Measurements from ENCODE around the gene MUC5AC.

The MUC5AC gene

DNA sequence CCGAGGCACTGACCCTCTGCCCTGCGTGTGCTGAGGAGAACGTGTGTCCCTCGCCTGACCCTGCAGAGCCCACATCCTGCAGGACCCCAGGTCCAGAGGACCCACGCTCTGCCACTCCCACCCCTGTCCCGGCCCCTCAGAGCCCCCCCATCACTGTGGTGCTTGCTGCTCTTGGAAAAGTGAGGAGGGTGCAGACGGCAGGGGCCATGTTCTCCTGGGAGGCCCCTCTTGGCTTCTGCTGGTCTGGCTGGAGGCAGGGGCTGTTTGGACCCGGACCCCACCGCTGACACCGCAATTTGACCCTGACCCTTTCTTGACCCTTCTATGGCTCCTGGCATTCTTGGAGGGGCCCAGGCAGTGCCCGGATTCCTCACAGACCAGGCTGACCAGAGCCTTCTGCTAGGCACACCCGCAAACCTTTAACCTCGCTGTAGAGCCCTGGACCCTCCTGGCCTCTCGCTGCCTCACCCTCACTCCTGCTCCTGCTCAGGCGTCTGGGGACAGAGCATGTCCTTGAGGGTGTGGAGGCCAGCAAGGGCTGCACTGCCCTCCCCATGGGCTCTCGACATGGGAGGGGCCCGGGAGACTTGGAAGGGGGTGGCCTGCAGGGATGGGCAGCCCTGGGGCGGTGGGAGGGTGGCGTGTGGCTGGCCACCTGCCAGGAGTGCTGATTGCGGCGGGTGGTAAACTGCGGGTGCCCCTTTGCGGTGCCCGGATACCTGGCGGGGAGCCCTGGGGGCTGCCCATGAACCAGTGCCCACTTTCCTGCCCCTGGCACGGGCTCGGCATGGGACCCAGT lies 37.0 kb upstream of the MUC5AC start:
- no peak for DNase-seq (ENCODE audit: low read depth in 3 of 3, low spot score in 1 of 3)

DNA sequence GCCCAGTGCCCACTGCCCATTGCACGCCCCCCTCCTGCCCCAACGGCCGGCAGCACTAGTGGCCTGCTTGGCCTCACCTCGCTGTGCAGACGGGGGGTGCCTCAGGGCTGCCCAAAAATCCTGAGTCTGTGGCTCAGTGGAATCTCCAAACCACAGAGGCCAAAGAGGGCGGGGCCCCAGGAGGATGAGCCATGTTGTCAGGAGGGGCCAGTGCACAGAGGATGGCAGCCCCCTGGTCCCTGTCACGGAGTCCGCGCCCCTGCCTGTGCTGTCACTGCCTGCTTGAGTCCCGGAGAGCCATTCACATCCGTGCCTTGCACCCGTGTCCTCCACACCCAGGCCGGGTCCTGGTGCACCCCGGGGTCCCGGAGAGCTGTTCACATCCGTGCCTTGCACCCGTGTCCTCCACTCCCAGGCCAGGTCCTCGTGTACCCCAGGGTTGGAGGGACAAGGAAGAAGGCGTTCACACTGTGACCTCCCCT lies 36.4 kb upstream of the MUC5AC start:
- no peak for DNase-seq (ENCODE audit: low read depth in 3 of 3, low spot score in 1 of 3)

- DNase-seq (ENCODE audit: low read depth in 3 of 3, low spot score in 1 of 3) = no peak
Measured at GRCh38 chr11:1121813-1122663, 35.7 kb upstream of the MUC5AC start.

DNA sequence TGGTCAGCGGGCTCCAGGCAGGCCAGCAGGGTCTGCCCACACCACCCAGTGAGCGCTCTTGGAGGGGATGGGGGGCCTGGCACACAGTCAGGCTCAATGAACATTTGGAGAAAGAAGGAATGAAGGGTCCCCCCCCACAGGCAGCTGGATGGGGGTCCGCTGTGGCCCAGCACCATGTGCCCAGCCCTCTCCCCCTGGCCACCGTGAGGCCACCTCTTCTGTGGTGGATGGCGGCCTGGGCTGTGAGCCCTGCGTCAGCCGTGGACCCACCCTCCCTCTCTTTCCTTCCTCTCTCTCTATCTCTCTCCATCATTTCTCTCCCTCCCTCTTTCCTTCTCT lies 35.1 kb upstream of the MUC5AC start:
- no peak for DNase-seq (ENCODE audit: low read depth in 3 of 3, low spot score in 1 of 3)

DNA sequence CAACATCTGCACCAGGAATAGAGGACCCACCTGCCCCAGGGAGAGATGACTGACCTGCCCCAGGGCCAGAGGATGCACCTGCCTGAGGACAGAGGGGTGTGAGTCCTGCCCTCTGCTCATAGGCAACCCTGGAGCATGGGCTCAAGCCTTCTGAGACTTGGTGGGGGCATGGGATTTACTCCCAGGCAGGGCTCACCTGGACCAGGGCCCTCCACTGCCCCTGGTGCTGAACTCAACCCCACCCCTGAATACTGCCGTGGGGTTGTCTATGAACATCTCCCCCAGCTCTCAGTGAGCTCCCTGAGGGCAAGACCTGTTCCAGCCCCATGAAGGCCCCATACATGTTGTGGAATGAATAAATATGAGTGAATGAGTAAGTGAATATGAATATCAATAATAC lies 33.8 kb upstream of the MUC5AC start:
- DNase-seq (ENCODE audit: low read depth in 3 of 3, low spot score in 1 of 3) = no peak

- DNase-seq (ENCODE audit: low read depth in 3 of 3, low spot score in 1 of 3) = no peak
Measured at GRCh38 chr11:1125803-1126202, 31.9 kb upstream of the MUC5AC start.

- DNase-seq (ENCODE audit: low read depth in 3 of 3, low spot score in 1 of 3) = no peak
Measured at GRCh38 chr11:1126491-1126926, 31.2 kb upstream of the MUC5AC start.

GRCh38 chr11:1126935-1127663 lies 30.7 kb upstream of the MUC5AC start:
- no peak for DNase-seq (ENCODE audit: low read depth in 3 of 3, low spot score in 1 of 3)

DNA sequence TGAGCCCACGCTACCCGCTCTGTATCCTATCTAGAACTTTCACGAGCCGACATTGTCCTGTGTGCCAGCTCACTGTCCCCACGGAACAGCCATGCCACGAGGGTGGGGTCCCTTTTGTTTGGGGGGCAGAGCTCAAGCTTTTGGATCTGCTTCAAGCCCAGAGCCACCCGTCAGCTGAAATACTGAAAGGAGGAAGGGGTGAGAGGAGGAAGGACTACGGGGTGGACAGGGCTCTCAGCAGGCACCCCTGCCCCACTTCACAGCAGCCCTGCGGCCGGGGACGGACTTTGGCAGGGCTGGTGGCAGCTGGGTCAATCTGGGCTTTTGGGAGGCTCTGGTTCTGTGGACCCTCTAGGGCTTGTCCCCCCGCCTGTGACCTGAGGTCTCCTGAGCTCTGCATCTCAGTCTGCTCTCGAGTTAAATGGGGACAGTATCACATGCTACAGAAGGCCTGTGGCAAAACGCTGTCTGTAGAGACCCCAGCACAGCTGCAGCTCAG lies 30.0 kb upstream of the MUC5AC start:
- DNase-seq (ENCODE audit: low read depth in 3 of 3, low spot score in 1 of 3) = no peak

DNA sequence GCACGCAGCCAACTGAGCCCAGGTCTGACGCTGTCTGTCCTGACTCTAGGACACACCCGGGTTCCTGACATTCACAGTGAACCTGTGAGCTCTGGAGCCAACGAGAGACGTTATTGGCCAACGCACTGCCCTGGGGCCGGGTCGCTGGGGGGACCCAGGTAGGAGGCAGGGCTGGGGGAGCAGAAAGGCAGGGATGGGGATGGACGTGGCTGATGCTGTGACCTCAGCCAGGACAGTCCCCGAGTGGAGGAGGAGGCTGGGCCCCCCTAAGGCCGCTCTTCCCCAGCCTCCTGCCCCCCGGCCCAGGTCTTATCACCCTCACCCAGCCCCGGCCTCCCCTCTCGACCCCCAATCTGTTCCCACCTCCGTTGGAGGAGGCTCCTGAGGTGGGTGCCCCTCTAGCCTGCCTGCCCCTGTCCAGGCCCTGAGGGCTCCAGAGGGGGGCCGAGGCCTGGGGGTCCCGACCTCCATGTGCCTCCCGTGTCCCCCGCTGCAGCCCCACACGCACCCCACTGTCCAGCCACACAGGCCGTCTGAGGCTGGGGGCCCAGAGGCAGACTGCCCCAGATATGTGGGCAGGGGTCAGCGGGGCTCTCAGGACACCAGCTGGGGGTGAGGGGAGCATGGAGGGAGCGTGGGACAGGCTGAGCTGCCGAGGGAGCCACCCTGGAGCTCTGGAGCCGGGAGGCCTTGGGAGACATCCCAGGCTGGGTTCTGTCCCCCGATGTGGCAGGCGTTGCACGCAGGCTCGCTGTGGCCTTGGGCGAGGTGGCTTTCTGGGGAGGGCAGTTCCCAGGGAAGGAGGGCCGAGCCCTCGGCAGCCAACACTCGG lies 29.2 kb upstream of the MUC5AC start:
- no peak for DNase-seq (ENCODE audit: low read depth in 3 of 3, low spot score in 1 of 3)

DNA sequence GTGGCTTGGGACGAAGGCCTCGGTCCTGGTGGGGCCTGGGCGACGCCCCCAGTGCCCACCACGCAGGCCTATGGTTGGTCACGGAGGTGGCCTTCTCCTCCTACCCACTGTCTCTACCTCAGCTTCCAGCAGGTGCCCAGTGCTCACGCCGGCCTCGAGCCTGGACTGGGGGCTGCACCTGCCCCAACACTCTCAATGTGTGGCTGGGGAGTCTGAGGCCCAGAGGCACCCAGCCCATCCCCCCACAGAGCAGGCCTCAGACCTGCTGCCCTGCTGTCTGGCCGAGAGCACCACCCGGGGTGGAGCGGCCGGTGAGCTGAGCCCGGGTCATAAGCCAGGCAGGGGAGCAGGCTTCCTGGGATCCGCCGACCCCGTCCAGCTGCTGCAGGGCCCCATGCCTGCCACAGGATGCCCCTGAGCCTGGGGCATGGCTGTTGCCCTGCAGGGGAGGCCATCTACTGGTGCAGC lies 28.6 kb upstream of the MUC5AC start:
- DNase-seq (ENCODE audit: low read depth in 3 of 3, low spot score in 1 of 3) = no peak

- DNase-seq (ENCODE audit: low read depth in 3 of 3, low spot score in 1 of 3) = no peak
Measured at GRCh38 chr11:1129611-1130160, 28.1 kb upstream of the MUC5AC start.

DNA sequence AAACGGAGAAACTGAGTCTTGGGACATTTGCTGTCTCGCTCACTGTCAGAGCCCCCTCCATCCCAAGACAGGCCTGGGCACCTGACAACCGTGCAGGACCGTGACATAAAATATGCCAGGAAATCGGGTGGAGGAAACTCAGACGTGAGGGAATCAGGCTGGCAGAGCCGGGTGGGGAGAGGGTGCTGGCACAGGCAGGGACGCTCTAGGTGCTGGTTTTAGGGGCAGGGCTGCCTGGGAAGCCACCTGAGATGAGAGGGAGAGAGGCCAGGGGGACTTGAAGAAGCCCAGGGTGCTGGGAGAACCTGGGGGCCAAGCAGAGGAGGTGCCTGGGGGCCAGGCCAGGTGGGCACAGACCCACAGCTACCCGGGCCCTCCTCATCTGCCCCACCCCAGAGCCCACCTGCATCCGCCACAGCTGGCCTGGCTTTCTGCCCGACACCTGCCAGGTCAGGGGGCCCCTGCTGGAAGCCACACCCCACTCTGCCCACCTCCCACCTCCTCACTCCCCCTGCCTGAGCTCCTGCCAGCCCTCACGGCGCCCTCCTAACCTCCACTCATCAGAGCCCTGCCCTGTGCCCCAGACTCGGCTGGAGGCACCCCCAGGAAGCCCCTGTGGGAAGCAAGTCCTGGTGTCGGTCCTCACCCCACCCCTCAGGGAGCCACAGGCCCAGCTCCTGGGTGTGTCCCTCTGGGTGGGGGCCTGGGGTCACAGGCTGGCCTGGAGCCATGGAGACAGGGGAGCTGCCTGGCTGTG lies 27.3 kb upstream of the MUC5AC start:
- no peak for DNase-seq (ENCODE audit: low read depth in 3 of 3, low spot score in 1 of 3)

GRCh38 chr11:1131033-1131911 lies 26.5 kb upstream of the MUC5AC start:
- DNase-seq (ENCODE audit: low read depth in 3 of 3, low spot score in 1 of 3) = no peak

DNA sequence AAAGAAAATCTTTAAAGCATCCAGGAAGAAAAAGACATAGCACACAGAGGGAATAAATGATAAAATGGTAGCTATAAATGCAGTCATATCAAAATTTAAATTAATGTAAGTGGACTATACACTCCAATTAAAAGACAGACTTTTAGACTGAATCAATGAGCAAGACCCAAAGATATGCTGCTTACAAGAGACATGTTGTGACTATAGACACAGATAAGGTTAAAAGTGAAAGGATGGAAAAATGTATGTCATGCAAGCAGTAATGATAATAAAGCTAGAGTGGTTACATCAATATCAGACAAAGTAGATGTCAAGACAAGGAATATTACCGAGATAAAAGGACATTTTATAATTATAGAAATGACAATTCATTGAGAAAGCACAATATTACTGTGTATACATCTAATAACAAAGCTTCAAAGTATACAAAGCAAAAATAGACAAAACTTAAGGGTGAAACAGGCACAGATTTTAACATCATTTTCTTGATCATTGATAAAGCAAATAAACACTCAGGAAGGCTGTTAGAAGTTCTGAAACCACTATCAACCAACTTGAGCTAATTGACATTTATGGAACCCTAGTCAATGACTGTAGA lies 22.8 kb upstream of the MUC5AC start:
- DNase-seq (ENCODE audit: low read depth in 3 of 3, low spot score in 1 of 3) = no peak

GRCh38 chr11:1138097-1138496 lies 19.7 kb upstream of the MUC5AC start:
- DNase-seq (ENCODE audit: low read depth in 3 of 3, low spot score in 1 of 3) = no peak

GRCh38 chr11:1139441-1140083 lies 18.2 kb upstream of the MUC5AC start:
- DNase-seq (ENCODE audit: low read depth in 3 of 3, low spot score in 1 of 3) = no peak

All from stimulated activated CD4-positive, alpha-beta T cell treated with anti-CD3 and anti-CD28 coated beads, TNF-alpha, amount 100 ng/mL, for 1 hour (primary cell).